Suppressor macrophage treated with lipopolysaccharide for 4 hours (primary cell): ENCODE results near the gene PEX14.
A peak's percentile ranks its signal among the peaks of the same experiment; 100 is the strongest.

ENCODE experiments used
- DNase-seq: peaks from one replicate; pipeline ENCODE4 v3.0.0-alpha.2; 2020

PEX14 gene

DNA sequence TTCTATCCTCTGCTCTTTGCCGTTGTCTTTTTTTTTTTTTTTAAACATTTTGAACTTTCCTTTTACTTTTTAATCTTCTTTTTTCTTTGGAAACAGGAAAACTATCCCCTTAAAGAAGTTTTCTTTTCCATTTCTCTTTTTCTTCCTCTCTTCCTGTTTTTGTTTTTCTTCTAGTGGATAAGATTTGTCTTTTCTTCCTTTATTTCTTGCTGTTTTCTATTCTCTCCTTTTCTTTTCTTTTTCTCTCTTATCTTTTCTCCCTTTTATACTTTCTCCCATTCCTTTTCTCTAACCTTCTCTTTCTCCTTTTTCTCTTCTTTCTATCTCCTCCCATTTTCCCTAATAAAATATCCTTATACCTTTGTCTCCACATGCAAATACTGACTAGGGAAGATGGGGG, 46.2 kb downstream of the PEX14 start:
- no peak for DNase-seq

DNA sequence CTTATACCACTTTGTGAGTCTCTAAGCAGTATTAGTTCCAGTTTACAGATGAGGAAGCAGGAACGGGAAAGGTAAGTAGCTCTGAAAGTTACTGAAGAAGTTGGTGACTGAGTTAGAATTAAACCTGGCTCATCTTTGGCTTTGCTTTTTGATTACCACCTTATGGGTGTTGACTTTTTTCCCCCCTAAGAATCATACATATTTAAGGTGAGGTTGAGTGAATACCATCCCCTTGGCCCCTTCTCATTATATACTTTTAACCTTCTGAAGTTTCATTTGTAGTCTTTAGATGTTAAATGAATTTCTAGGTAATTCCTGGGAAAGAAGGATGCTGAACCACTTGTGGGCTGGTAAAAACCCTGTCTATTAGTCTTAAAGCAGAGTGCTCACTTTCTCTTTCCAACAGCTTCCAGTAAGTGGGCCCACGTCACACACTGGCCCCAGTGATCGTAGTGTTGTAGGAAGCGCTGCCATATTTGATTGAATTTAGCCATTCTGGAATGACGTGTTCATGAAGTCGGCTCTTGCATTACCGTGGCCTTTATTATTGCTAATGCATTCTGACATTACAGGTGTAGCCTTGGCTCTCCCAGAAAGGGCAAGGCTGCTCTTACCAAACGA, 46.9 kb downstream of the PEX14 start:
- no peak for DNase-seq

DNA sequence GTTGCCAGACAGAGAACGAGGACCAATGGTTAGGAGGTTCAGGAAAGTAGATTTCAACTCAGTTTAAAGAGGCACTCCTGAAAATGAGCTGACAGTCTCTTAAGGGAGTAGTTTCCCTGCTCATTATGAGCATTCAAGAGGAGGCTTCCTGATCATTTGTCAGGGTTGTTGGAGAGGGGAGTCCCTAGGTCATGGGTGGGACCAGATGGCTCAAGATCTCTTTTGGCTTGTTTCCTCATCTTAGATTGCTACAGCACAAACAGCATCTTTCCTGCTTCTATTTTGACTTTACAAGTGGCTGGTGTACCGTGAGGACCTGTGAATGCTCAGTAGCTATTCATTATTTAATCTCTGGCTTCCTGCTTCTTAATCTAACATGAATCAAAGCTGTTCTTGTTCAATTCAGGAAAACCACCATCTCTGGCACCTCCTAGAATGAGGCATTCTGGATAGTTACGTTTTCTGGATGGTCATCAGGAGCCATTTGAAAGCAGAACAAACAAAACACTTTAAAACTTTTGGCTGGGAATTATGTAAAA, 47.6 kb downstream of the PEX14 start:
- DNase-seq = no peak

DNA sequence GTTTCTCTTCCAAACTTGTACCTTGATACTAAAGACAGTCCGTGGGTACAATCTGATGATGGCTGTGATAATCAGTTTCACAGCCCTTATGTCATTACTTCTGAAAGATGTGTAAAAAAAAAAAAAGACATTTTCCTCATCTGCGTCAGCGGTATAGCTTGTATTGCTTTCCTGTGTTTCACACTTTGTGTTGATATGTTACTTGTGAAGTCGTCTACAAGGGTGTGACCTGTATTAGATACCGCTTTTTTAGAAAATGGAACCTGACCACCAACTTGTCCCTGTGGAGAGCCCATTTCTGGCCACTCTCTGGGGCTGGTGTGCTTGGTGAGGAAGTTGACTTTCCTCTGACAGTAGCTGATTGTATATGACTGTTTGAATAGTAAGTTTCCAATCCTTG, 50.5 kb downstream of the PEX14 start:
- no peak for DNase-seq

DNA sequence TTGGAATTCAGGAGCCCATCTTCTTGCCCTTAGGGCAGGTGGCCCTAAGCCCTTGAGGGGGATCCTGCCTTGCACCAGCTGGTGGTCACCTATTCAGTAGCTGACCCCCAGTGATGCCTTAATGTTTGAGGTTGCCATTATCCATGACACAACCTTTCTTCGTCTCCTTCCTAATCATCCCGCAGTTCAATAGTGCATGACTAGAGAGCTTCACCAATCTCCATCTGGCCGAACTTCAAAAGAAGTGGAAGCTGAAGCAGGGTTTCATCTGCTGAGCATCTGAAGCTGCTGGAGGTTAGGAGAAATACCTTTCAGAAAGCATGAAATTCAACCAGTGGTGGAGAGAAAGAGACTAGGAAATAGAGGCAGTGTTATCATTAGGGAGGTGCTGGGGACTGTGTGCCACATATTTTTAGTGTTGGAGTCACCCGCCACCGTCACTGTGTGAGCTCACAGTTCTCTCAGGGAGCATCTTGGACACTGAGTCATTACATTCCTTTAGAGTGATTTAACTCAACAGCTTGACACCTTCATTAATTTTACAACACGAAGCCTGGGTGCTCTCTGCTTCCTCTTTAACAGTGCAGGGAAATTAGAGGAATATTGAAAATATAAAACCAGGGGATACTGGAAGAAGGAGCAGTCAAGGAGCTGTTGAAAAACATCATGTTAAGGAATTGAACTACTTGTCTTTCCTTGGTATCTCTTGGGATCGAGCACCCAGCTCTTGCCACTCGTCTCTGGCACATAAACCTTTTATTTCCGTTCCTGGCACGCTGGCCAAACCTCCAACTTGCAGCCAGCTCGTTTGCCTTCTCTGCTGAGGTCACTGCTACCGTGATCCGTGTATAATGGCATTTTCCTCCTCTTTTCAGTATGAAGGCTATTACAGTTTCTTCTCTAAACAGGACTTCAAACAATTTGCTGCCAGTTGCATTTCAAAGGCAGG, 53.6 kb downstream of the PEX14 start:
- no peak for DNase-seq

DNA sequence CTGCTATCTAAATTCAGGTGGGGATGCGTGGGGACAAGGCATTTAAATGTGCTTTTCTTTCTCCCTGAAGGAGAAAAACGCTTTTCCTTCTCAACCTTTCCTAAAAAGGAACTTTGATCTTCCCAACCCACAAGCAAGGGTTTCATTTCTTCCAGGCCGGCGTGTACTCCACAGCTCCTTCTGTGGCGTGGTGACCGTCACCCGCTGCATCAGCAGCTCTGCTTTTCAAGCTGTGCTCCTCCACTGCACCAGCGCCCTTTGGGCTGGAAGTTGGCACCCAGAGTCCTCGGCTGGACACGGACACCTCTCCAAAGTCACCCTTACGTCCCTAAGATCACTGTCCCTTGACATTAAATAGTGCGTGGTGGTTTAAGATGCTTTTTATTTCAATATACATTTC, 54.3 kb downstream of the PEX14 start:
- no peak for DNase-seq

DNA sequence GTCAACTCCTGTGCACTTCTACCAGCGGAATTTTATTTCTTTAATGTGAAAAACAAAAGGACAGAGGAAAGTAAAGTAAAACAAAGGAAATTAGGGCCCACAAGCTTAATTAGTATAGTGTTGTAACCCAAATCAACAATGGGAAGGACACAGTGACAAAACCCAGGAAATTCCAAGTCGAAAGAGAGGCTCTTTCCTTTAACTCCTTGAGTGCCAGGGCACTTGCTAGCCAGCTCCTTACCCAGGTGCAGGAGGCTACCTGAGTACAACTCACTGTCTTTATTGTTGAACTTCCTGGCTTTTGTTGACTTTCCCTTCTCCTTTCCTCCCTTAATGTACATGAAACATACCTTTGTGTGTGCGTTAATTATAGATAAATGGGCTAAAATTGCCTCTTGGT, 55.0 kb downstream of the PEX14 start:
- DNase-seq = no peak

DNA sequence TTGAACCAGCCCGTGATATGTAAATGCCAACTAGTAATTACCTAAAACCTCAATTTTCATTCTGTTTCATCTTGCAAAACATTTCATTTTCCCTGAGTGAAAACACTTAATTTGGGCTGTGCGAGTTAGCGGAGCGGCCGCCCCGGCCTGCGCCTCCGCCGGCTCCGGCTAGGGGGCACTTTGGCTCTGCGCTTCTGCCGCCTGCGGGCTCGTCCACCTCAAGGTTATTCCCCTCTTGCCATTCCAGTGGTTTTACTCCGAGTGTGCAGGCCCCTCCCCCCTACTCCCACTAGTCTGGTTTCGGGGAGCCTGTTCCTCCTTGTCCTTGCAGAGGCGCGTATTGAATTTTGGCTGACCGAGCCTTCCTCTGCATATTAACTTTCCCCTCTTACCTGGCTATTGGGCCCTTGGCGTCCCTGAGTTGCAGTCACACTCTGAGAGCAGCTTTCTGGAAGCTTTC, 55.6 kb downstream of the PEX14 start:
- peak; percentile 46 for DNase-seq

DNA sequence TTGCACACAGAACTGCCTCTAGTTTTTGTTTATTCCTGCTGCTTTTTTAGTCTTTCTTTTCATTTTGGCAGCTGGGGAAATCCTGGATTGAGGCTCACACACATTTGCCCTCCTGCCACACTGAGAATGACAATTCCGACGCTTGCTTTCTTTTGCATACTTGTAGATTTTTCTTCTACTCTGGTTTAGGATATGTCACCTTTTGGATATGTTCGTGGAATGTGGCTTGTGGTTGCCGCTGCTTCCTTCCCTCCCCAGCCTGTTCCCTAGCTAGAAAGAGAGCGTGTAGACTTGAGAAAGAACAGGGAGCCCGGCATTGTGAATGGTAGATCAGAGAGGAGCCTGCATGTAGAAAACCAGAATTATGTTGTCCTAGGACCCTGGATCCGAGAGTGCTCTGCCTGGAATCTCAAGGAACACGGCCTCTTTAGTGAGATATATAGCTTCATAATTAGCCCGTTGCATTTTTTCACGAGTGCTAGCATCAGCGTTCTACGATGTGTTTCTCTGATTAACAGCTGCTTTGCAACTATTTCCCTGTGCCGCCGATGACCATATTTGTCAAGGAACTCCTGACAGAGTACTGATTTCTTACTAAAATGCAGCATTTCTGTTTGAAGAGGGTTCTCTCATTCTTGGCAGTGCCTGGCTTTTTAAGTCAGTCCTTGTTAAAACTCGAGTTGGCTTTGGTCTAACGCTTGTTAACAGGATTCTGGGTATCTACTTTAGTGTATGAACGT, 56.2 kb downstream of the PEX14 start:
- no peak for DNase-seq

DNA sequence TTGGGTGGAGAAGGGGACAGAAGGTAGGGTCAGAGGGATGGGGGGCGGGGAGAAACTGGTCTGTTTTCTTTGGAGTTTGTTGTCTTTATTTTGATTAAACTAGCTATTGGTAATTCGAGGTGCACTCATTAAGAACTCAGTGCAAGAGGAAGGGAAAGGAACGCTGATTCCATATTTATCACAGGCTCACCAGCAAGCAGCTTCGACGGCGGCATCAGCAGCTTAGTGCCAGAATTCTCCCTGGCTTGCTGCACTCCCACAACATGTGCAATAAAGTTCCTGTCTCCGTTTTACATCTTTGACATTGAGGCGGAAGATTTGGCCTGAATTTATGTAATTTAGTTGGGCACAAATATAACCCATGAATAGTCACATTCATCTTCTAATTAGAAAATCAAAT, 57.6 kb downstream of the PEX14 start:
- no peak for DNase-seq

DNA sequence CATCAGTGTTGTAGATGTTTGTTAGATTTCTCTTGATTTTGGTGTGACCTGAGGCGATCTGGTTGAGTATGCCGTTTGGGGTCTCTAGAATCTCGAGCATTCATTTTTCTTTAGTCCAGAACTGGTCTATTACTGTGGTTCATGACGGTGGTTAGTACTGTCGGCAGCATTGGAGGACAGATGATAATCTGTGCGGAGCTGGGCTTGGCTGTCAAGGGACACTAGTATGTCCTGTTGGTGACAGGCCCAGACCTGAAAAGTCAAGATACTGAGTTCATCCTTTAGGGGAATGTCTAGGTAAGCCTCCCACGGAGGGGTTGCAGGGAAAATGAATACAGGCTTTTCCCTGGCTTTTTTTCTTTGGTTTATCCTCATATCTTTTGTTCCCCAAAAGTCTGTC, 59.8 kb downstream of the PEX14 start:
- DNase-seq = no peak

DNA sequence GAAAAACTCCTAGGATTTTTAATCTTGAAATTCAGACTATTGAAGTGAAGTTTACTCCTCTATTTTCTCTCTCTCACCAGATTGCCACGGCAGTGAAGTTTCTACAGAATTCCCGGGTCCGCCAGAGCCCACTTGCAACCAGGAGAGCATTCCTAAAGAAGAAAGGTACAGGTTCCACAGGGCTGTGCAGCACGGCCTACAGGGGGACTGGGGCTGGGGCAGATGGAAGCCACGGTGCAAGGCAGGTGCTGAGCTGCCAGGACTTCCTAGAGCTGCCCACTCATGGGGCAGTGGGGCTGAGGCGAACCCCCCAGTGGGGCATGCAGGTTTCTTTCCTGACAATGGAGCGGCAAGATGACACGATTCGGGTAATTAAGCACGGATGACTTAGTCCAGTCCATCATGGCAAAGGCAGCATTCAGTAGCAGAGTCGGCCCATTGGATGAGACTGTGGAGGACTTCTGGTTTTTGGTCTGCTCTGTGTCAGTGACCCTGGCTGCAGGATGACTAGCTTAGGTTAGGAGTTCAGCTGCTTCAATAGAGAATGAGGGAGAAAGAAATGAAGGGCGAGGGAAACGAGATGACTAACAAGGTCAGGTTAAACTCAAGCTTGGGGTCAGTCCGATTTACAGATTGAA, 61.5 kb downstream of the PEX14 start:
- no peak for DNase-seq

DNA sequence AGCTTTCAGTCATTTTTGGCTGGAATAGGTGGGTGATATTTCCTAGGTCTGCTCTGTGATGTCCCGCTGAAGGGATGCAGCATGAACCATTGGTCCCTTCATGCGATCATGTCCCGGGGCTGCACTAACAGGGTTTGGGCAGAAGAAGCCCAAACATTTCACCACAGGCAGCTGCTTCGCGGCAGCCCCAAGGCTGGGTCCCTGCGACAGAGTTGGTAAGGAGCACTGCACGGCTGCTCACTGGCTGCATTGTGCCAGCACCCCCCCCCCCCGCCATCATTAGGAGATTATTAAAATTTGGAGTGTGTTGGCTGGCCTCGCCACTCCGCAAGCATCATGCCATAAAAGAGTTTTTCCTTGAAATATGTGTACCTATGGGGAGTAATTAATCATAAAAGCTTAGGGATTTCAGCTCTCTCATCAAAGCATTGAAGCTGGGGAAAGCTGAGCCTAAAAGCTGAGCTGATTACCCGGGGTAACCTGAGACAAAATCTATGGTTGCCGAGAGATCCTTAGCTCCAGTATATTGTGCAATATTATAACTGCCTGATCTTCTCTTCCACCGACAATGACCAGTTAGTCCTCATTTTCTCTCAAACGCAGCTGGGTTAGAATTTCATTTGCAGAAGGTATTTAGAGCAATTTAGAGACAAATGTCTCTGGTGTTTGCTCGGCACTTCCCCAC, 62.5 kb downstream of the PEX14 start:
- DNase-seq = no peak

DNA sequence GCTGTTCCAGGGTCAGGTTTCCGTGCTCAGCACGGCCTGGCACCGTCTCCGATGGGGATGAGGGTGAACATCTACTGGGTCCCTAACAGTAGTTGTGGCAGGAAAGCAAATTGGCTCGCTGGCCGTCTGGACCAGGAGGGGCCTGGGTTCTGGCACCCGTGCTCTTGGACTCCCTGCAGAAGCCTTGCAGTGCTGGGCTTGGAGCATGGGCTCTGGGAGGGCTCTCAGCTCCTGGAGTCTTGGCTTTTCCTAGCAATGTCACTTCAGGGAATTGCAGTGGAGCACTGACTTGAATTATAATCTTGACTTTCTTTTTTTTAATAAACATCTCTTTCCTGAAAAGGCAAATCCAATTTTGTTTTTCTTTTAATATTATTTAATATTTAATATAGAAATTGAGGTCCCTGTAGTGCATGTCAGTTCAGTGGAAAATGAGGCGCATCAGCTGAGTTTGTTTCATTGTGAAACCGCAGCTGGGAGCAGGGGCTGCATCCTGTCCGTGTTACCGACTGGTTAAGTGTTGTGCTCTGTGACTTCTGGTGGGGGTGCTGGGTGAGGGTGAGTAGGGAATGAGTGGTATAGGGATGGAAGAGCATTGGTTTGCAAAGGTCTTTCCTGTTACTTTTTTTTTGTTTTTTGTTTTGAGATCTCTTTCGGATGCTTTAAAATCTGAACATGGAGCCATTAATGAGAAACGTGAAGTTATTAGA, 64.1 kb downstream of the PEX14 start:
- no peak for DNase-seq

DNA sequence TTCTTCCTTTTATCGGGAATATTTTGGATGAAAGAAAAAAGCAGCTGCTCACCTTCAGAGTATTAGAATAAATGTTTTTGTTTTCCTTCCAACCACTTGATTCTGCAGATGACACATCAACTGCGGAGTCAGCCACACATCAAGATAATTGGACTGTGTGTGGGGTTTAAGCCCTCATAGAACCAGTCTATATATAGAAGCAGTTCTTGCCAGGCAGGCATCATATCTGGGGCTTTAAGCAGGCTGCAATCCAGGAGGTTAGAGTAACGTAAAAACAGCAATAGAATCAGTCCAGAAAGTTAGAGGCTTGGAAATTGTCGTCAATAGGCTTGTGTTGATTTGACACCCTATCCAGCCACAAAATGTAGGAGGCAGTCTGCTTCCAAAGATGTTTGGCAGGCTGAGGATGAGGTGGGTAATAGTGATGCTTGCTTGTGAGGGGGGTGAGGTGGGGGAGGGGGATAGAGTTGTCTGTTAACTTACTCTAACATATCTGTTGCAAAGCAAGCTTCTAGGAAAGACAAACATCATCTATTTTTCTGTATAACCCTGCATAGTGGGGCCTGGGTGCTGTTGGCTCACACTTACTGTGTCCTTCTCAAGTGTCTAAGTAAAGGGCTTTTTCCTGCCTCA, 64.8 kb downstream of the PEX14 start:
- DNase-seq = no peak

DNA sequence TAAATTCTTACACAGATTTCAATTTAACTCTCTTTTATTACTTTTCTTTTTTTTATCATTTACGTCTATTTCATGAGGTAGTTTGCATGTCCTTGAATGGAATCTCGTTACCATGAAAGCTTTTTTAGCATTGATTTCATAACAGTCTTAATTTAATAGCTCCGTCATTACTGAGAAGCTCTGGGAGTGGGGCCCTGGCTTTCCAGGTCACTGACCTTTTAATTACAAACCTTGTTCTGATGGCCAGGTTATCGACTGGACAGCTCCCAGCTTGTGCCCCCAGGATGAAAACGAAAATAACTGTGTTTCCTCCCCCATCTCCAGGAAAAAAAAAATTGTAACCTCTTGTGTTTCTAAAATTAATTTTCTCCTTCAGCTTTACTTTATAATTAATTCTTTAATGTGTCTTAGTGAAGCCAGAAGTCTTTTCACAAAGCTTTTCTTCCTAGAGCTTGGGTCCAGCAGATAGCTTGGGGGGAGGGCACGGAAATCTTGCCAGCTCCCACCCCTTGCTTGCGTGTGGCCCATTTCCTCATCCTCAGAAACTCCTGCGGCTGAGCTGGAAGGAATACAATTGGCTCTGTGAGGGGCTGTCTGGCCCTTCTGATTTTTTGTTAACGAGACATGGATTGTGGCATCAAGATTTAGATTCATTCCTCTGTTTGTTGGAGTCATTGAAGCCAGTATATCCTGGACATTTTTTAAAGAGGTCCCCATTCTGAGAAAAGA, 65.7 kb downstream of the PEX14 start:
- no peak for DNase-seq

DNA sequence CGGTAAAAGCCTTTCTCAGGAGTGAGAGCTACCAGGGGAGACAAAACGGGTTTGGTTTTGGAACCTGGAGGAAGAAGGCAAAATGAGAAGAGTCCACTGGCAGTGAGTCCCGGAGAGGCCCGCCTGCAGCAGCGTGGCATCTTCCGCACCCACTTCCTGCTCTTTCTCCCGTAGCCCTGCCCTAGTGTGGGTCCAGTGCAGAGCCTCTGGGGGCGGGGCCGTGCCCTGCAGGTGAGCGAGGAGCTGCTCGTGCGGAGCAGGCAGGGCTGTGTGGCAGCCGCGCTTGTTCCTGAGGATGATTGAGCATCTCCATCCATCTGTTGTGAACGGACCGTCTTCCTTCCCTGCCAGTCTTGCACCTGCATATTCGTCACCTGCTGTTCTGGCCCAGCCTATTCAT, 66.5 kb downstream of the PEX14 start:
- no peak for DNase-seq

DNA sequence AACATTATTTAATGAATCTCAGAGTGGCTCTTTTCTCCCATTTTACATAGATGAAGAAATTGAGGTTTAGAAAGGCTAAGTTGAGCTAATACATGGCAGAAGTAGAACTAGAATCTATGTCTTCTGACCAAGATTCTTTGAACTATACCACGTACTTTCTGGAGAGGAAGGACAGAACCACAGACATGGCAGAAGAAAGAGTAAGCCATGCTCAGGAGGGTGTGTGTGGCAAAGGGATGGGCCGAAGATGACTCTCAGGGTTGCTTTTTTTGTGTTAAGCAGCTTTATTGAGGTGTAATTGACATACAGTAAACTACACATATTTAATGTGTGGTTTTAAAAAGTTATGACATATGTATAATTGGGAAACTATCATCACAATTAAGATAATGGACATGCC, 69.5 kb downstream of the PEX14 start:
- DNase-seq = no peak

DNA sequence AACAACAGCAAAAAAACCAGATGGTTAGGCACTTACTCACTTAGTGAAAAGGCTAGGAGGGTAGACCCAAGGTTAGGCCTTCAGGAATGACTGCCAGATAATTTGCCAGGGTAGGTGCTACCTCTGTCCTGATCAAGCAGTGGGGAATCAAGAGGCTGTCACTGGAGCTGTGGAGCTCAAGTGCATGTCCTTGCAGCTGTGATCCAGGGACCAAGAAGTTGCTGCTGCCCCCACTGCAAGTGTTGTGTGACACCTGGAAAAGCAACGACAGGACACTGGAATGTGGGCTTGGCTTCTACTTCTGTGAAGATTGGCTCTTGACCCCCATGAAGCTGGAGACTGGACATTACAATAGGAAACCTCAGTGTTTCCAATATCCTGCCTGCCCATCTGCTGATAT, 72.1 kb downstream of the PEX14 start:
- DNase-seq = no peak

DNA sequence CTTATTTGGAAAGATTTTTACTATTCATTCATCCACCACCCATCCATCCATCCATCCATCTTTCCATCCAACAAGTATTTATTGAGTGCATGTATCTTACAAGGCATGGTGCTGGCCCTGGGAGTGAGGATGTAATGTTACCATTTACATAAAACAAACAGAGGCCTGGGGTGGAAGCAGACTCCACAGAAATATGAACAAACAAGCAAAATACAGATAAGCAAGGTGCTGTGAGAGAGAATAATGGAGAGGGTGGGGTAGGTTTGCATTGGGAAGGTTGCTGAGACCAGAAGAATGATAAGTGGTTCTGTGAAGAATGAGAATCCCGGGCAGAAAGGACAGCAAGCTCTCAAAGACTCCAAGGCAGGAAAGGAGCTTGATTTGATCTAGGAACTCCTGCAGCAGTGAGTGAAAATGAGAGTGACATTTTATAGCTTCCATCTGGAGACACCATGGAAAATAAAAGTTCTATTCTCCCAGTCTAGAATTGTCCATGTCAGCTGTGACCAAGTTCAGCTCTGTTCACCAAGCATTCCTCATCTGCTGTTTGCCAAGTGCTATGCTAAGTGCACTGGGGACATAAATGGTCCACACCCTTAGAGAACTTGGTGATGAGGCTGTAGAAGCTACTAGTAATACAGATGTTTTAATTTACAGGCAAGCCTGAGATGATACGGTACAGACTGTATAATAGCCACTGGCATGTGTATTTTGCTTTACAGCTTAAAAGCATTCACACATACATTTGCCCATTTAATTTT, 75.3 kb downstream of the PEX14 start:
- no peak for DNase-seq
